HG03103 (cell line): ENCODE measurements around the gene SKAP1.

Experiments
- ATAC-seq: cut with Tn5 transposase; IDR thresholded peaks from one replicate; pipeline ENCODE4 v1.9.1; 2021; ENCODE audit warnings: low read depth; ENCODE audit not compliant: unreplicated experiment

The SKAP1 gene

GRCh38 chr17:48335146-48335784 is 94.7 kb downstream of the SKAP1 start:
- ATAC-seq = no peak

- ATAC-seq = no peak
Measured at GRCh38 chr17:48333034-48333530, 96.9 kb downstream of the SKAP1 start.

- ATAC-seq = no peak
Measured at GRCh38 chr17:48330887-48331286, 99.1 kb downstream of the SKAP1 start.

GRCh38 chr17:48330421-48330820 is 99.6 kb downstream of the SKAP1 start:
- no peak for ATAC-seq

- ATAC-seq = no peak
Measured at GRCh38 chr17:48328457-48328856, 101.6 kb downstream of the SKAP1 start.

- no peak for ATAC-seq
Measured at GRCh38 chr17:48326310-48326709, 103.7 kb downstream of the SKAP1 start.

GRCh38 chr17:48322060-48322459 is 108.0 kb downstream of the SKAP1 start:
- ATAC-seq = no peak

GRCh38 chr17:48317732-48318131 is 112.3 kb downstream of the SKAP1 start:
- no peak for ATAC-seq

- no peak for ATAC-seq
Measured at GRCh38 chr17:48314716-48315115, 115.3 kb downstream of the SKAP1 start.

GRCh38 chr17:48313096-48313755 is 116.8 kb downstream of the SKAP1 start:
- no peak for ATAC-seq

- ATAC-seq = no peak
Measured at GRCh38 chr17:48311324-48311723, 118.7 kb downstream of the SKAP1 start.

GRCh38 chr17:48310748-48311213 is 119.2 kb downstream of the SKAP1 start:
- no peak for ATAC-seq

- ATAC-seq = no peak
Measured at GRCh38 chr17:48308581-48308980, 121.4 kb downstream of the SKAP1 start.

GRCh38 chr17:48307814-48308411 is 122.1 kb downstream of the SKAP1 start:
- ATAC-seq = no peak

GRCh38 chr17:48307255-48307654 is 122.8 kb downstream of the SKAP1 start:
- no peak for ATAC-seq

GRCh38 chr17:48301002-48301401 is 129.0 kb downstream of the SKAP1 start:
- ATAC-seq = no peak

GRCh38 chr17:48299760-48300159 is 130.3 kb downstream of the SKAP1 start:
- no peak for ATAC-seq

- no peak for ATAC-seq
Measured at GRCh38 chr17:48297825-48298224, 132.2 kb downstream of the SKAP1 start.

- no peak for ATAC-seq
Measured at GRCh38 chr17:48296453-48296852, 133.6 kb downstream of the SKAP1 start.

- no peak for ATAC-seq
Measured at GRCh38 chr17:48295362-48296288, 134.4 kb downstream of the SKAP1 start.
